Glutamatergic neuron (in vitro differentiated cells): ENCODE results near the gene AKAIN1. TPM values are rescaled to one million over a fixed set of nuclear protein-coding genes. Genes with fewer than 3 reads are reported as not detected.
A peak's percentile ranks its signal among the peaks of the same experiment; 100 is the strongest.

Experiments used
- DNase-seq: peaks from one replicate; pipeline ENCODE4 v3.0.0; 2022
- H3K27ac Mint-ChIP-seq: one replicate; pipeline ENCODE4 v1.8.0; 2020; ENCODE audit warnings: mild to moderate bottlenecking, mixed read lengths, inconsistent platforms; ENCODE audit not compliant: unreplicated experiment
- H3K27me3 Mint-ChIP-seq: one replicate; pipeline ENCODE4 v1.8.0; 2020; ENCODE audit warnings: mild to moderate bottlenecking, moderate library complexity, mixed read lengths, inconsistent platforms; ENCODE audit not compliant: unreplicated experiment
- H3K36me3 Mint-ChIP-seq: one replicate; pipeline ENCODE4 v1.8.0; 2020; ENCODE audit warnings: mild to moderate bottlenecking, mixed read lengths, inconsistent platforms; ENCODE audit not compliant: unreplicated experiment
- H3K4me1 Mint-ChIP-seq: one replicate; pipeline ENCODE4 v1.8.0; 2020; ENCODE audit warnings: mild to moderate bottlenecking, low read depth, mixed read lengths, inconsistent platforms; ENCODE audit not compliant: unreplicated experiment
- H3K4me3 Mint-ChIP-seq: one replicate; pipeline ENCODE4 v1.8.0; 2020; ENCODE audit warnings: mild to moderate bottlenecking, mixed read lengths, inconsistent platforms; ENCODE audit not compliant: unreplicated experiment
- H3K9me3 Mint-ChIP-seq: one replicate; pipeline ENCODE4 v1.8.0; 2020; ENCODE audit warnings: mild to moderate bottlenecking, moderate library complexity, mixed read lengths, inconsistent platforms; ENCODE audit not compliant: unreplicated experiment
- total RNA-seq: library from RNA; stranded (reverse); fragmentation: NEBNext Ultra II Directional; extraction: Animal tissue kit (Norgen Biotek cat#: 25700); gene quantifications from one replicate; pipeline ENCODE4 v1.2.1, GENCODE V29; 2021; ENCODE audit not compliant: unreplicated experiment
- TF ChIP-seq, protein P1 (sequence below): fragments of 200-600 bp; sonication (generic); IDR thresholded peaks from one replicate; pipeline ENCODE4 v1.5.0; 2021; ENCODE audit not compliant: partially characterized antibody, unreplicated experiment

Gene AKAIN1
- total RNA-seq, 1 donor from 2014 or later: 14.1 TPM

DNA sequence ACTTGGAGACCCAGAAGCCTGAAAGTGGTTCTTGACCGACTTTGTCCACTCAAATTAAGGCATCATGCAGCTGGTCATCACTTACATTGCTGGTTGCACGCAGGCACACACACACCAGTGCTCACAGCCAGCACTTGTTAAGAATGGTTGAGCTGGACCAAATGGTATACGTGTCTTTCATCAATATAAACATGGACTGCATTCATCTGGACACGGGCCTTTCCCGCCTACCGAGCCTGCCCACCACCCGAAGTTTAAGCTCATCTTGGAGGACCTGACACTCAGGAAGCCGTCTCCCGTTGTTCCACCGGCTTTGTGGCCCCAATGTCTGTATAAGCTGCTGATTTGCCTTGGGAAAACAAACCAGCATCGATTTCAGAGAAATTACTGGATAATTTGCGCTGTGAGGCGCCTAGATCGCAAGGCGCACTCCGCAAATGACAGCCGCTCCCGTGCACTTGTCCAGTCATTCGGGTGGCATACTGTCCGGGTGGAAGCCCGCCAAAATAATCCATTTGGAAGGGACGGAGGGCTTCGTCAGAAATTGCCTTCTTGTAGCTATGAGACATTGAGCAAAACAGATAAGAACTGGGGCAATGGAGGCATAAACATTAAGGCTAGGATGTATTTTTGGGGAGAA, 40.1 kb upstream of the AKAIN1 start:
- TF ChIP-seq, protein P1, sequence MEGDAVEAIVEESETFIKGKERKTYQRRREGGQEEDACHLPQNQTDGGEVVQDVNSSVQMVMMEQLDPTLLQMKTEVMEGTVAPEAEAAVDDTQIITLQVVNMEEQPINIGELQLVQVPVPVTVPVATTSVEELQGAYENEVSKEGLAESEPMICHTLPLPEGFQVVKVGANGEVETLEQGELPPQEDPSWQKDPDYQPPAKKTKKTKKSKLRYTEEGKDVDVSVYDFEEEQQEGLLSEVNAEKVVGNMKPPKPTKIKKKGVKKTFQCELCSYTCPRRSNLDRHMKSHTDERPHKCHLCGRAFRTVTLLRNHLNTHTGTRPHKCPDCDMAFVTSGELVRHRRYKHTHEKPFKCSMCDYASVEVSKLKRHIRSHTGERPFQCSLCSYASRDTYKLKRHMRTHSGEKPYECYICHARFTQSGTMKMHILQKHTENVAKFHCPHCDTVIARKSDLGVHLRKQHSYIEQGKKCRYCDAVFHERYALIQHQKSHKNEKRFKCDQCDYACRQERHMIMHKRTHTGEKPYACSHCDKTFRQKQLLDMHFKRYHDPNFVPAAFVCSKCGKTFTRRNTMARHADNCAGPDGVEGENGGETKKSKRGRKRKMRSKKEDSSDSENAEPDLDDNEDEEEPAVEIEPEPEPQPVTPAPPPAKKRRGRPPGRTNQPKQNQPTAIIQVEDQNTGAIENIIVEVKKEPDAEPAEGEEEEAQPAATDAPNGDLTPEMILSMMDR: no peak
- Mint-ChIP-seq H3K27me3 (peaks cover 2% of the 10 kb centered on the region), H3K4me1 (peaks cover 4% of the 10 kb centered on the region), H3K36me3 (no peaks in the 10 kb centered on the region), H3K4me3 (peak overlapping the region; percentile 99), H3K27ac (peak overlapping the region; percentile 90), H3K9me3 (peaks cover 4% of the 10 kb centered on the region)
- no peak for DNase-seq

DNA sequence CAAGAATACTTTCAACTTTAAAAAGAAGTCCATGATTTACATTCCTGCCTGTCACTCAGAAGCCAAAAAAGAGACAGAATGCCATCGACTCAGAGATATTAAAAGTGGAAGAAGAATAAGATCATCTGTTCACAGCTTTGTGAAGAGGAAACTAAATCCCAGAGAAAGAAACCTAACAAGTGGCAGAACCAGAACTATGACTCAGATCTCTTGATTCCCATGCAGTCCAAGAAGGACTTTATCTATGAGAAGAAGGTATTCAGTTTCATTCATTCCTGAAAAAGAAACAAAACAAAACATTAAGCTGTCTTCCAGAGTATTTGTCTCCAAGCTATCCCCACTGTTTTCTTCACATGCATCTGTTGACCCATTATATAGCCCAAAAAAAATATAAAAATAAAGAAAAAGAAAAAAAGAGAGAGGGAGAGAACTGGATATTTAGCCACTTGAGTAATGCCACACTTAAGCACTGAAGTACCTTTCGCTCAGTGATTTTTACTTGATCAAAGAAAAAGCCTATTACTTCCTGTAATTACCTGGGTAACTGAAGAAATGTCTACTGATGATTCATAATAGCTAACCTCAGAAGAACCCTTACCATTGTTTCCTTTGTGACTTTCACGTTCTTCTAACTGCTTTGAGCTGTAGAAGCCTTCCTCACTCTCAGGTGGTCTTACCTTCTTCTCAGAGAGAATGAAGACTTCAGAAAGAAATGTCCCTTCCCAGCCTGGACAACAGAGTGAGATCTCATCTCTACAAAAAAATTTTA, 17.7 kb upstream of the AKAIN1 start:
- Mint-ChIP-seq H3K4me3 (no peak overlapping the region), H3K27ac (no peak overlapping the region), H3K4me1 (peaks cover 4% of the 10 kb centered on the region), H3K36me3 (no peaks in the 10 kb centered on the region), H3K27me3 (peaks cover 3% of the 10 kb centered on the region), H3K9me3 (no peaks in the 10 kb centered on the region)
- TF ChIP-seq, protein P1: no peak
- no peak for DNase-seq

DNA sequence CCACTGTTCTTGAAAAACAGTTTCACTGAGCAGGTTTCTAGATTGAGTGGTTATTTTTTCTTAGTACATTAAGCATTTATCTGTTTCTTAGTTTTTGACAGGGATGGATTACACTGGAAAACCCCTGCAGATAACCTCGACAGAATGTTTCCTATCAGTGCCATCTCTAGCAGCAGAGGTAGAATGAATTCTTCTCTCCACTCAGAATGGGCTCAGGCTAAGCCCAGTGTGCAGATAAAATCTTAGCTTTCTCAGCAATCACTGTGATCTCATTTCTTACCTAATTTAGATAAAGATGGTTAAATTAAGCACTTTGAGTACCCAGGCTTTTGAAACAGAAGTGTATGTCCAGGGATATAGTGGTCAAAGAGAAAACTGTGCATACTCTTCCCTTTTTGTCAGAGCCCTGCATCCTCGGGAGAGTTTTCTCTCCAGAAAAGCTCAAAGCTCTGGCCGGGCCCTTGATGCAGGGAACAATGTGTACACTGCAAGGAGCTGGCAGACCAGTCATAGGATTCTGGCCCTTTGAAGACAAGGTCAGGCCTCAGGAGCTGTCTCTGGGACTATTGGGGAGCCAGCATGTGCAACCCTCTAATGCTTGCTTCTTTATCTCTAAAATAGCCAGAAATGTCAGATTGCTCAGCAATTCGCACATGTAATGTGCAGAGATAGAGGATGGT, 10.6 kb upstream of the AKAIN1 start:
- TF ChIP-seq, protein P1: no peak
- no peak overlapping the region for H3K4me3 Mint-ChIP-seq
- peaks cover 2% of the 10 kb centered on the region for H3K9me3 Mint-ChIP-seq
- peaks cover 10% of the 10 kb centered on the region for H3K36me3 Mint-ChIP-seq
- no peak for DNase-seq
- no peaks in the 10 kb centered on the region for H3K4me1 Mint-ChIP-seq
- H3K27ac Mint-ChIP-seq: no peak overlapping the region
- no peaks in the 10 kb centered on the region for H3K27me3 Mint-ChIP-seq

DNA sequence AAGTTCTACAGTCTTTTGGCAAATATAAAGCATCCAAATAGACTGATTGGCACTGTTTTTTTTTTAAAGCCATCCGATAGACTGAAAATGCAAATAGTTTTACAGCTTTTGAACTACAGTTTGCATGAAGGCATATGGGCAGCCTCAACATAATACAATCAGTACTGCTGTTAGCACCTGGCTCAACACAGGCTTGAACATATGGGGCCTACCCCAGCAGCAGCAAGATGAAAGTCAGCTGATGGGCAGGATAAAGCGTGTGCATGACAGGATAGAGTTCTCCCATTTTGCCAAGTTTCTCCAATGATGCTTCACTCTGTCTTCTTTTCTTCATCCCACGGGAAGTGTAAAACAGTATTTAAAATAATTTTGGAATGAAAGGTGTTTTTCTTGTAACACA, 1.3 kb upstream of the AKAIN1 start:
- TF ChIP-seq, protein P1: no peak
- peak overlapping the region; percentile 87 for H3K27ac Mint-ChIP-seq
- H3K36me3 Mint-ChIP-seq: no peaks in the 10 kb centered on the region
- DNase-seq: peak; percentile 26
- peaks cover 35% of the 10 kb centered on the region for H3K4me1 Mint-ChIP-seq
- H3K27me3 Mint-ChIP-seq: peaks cover 14% of the 10 kb centered on the region
- H3K4me3 Mint-ChIP-seq: peak overlapping the region; percentile 98
- peaks cover 15% of the 10 kb centered on the region for H3K9me3 Mint-ChIP-seq
